Esophagus squamous epithelium (tissue), 4 donors: Measurements from ENCODE around the gene FOCAD.

Source experiments
- CTCF ChIP-seq, 6 experiments: fragments of 450-650 bp in 4 of 6; fragments of 200-600 bp in 2 of 6; sonication (generic) in 2 of 6; IDR thresholded peaks; one replicate each; pipeline ENCODE4 v1.5.1; 2016 to 2019; ENCODE audit warnings: antibody characterized with exemption in 6 of 6, mild to moderate bottlenecking in 4 of 6, moderate library complexity in 4 of 6
- POLR2A ChIP-seq, 4 donors: fragments of 450-650 bp; IDR thresholded peaks; one replicate each; pipeline ENCODE4 v1.6.1; 2017; ENCODE audit warnings: antibody characterized with exemption in 4 of 4, mild to moderate bottlenecking in 4 of 4, moderate library complexity in 3 of 4

DNA sequence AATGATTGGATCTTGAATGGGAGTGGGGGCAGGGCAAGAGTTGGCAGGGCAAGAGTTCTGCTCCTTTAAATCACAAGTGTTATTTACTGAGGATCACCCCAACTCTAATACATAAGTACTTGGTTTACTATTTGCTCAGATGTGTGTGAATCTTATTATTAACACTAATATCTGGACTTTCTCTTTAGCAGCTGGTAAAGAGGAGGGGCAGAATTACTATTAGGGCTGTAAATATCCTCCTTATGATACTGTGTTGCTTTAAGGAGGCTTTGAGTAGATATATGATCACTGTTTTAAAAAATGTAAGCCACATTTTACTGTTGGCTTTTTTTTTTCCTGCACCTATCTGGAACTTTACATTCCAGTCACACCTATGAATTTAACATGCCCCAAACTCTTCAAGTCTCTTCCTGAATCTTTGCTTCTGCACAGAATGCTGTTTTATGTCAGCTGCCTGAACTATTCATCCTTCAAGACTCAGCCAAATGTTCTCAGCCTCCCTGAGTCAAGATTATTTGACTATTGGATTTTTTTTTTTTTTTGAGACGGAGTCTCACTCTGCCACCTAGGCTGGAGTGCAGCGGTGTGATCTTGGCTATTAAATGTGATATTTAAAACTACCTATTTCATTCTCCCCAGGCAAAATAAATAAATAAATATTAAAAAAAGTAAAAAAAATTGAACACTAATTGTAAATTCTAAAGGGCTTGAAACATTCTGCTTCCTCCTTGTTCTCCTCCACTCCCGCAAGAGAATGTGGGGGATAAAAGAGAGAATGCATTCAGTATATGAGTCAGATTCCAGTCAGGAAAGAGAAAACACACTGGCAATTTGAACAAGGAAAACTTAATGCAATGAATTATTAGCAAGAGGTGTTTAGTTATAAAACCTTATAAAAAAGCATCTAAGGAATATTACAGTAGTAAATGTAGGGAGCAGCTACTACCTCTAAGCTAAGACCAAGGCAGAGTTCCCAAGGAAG is 99.3 kb downstream of the FOCAD start:
- TF ChIP-seq CTCF (IDR thresholded peaks at IDR 0.05), result no peak
- no peak for TF ChIP-seq POLR2A (IDR thresholded peaks at IDR 0.05)
